A549 (cell line): ENCODE data around the gene FGFR2.

Experiments used
- E2F6 ChIP-seq: IDR thresholded peaks from 2 replicates; pipeline ENCODE4 v1.6.1; 2012; ENCODE audit warnings: low read depth, borderline replicate concordance
- ESRRA ChIP-seq: fragments of 150-350 bp; IDR thresholded peaks from 2 replicates; pipeline ENCODE4 v1.6.1; 2014; ENCODE audit warnings: mild to moderate bottlenecking, low read length, borderline replicate concordance
- JUNB ChIP-seq: fragments of >200 bp; sonication (Bioruptor Twin); formaldehyde crosslinking; IDR thresholded peaks from 2 replicates; pipeline ENCODE4 v1.6.1; 2016
- KDM5A ChIP-seq: fragments of 200-600 bp; sonication (generic); IDR thresholded peaks from 2 replicates; pipeline ENCODE4 v1.6.1; 2016; ENCODE audit warnings: antibody characterized with exemption, mild to moderate bottlenecking
- MAX ChIP-seq: IDR thresholded peaks from 2 replicates; pipeline ENCODE4 v1.6.1; 2012
- POLR2A ChIP-seq: IDR thresholded peaks from 2 replicates; pipeline ENCODE4 v1.6.1; 2012; ENCODE audit warnings: mild to moderate bottlenecking, low read length
- POLR2AphosphoS2 ChIP-seq: conservative IDR thresholded peaks from 2 replicates; pipeline ENCODE4 v1.6.1; 2012; ENCODE audit warnings: low read length, improper control_type of control experiment, inconsistent platforms
- REST ChIP-seq: fragments of 200-600 bp; sonication (generic); IDR thresholded peaks from 2 replicates; pipeline ENCODE4 v1.6.1; 2016; ENCODE audit warnings: antibody characterized with exemption, mild to moderate bottlenecking, moderate library complexity
- USF2 ChIP-seq: fragments of 450-650 bp; IDR thresholded peaks from 2 replicates; pipeline ENCODE4 v1.6.1; 2014; ENCODE audit warnings: antibody characterized with exemption
- ZC3H11A ChIP-seq: fragments of 450-650 bp; IDR thresholded peaks from 2 replicates; pipeline ENCODE4 v1.6.1; 2014; ENCODE audit warnings: antibody characterized with exemption, mild to moderate bottlenecking

- TF ChIP-seq JUNB: no peak
- no peak for TF ChIP-seq E2F6
- no peak for TF ChIP-seq POLR2A
- TF ChIP-seq ZC3H11A: no peak
- no peak for TF ChIP-seq MAX
- no peak for TF ChIP-seq POLR2AphosphoS2
- TF ChIP-seq REST: no peak
- no peak for TF ChIP-seq USF2
- no peak for TF ChIP-seq ESRRA
- no peak for TF ChIP-seq KDM5A
Observed at GRCh38 chr10:121514141-121514865, 83.9 kb downstream of the FGFR2 start.
